ENCODE measurements around the gene ACSL4. TPM values are rescaled to one million over a fixed set of nuclear protein-coding genes. Genes with fewer than 3 reads are reported as not detected.
A peak's percentile ranks its signal among the peaks of the same experiment; 100 is the strongest.

The ACSL4 gene
- total RNA-seq (10 to 100 TPM; 21.4 to 24.3 TPM), polyA plus RNA-seq (1 to 10 TPM; 8.0 to 9.6 TPM)

- ChIA-PET POLR2A (ENCODE audit: partially characterized antibody) (interaction anchor here (0.6 to 2.1 kb wide), 7 partner anchors 9 to 585 kb away, joined by 3 to 7 read pairs (median 4); partner anchors contain the start of genes AMMECR1 and NXT2), CTCF (ENCODE audit: partially characterized antibody) (interaction anchor here (1.3 to 2.8 kb wide), 3 partner anchors 20 to 22 kb away, joined by 3 to 9 read pairs (median 8); no protein-coding TSS in a partner anchor)
- peak within 1 kb of the TSS; percentile 91 to 99 (median 96) for H3K4me3 Mint-ChIP-seq
- H3K27ac ChIP-seq (ENCODE audit: low read depth, low read length) = peak within 1 kb of the TSS; percentile 66
- no peaks in the 10 kb centered on the region for H3K27me3 Mint-ChIP-seq
- H3K36me3 ChIP-seq (ENCODE audit: insufficient read depth, low read length) = no peaks in the 10 kb centered on the region
- H3K36me3 Mint-ChIP-seq = peaks cover 0 to 12% of the 10 kb centered on the region in 2 donors
- H3K4me3 ChIP-seq (ENCODE audit: low read length in 2 of 2) = peak within 1 kb of the TSS; percentile 72 to 78
- intact Hi-C loops (cut with micrococcal nuclease) = loop anchor here (1.0 to 5.0 kb wide), 2 partner anchors 197 to 269 kb away; partner anchors contain the start of genes NXT2 and TMEM164
- peaks cover 25% of the 10 kb centered on the region for H3K4me1 ChIP-seq (ENCODE audit: insufficient read depth, low read length)
- H3K27ac Mint-ChIP-seq = peak within 1 kb of the TSS; percentile 93 to 98 (median 97)
- H3K9me3 ChIP-seq (ENCODE audit: control insufficient read depth in 1 of 2, low read length in 2 of 2) = no peaks in the 10 kb centered on the region
- peak; percentile 83 to 87 (median 85) for DNase-seq
- no peaks in the 10 kb centered on the region for H3K27me3 ChIP-seq (ENCODE audit: insufficient read depth, low read length)
- H3K9me3 Mint-ChIP-seq = no peaks in the 10 kb centered on the region
- peaks cover 14 to 44% (median 27%) of the 10 kb centered on the region in 4 donors for H3K4me1 Mint-ChIP-seq
Observed at GRCh38 chrX:109732807-109733612, at the start of gene ACSL4. TSS of gene ACSL4 (minus strand) at chrX:109733257. CDS start at chrX:109683363, 49,894 bp downstream.

- intact Hi-C loops (cut with micrococcal nuclease) = no loop called here
- Histone ChIP-seq H3K9me3 (ENCODE audit: control insufficient read depth in 1 of 2, low read length in 2 of 2) (no peaks in the 10 kb centered on the region), H3K4me1 (ENCODE audit: insufficient read depth, low read length) (no peaks in the 10 kb centered on the region), H3K36me3 (ENCODE audit: insufficient read depth, low read length) (no peaks in the 10 kb centered on the region), H3K4me3 (ENCODE audit: low read length in 2 of 2) (no peak overlapping the region), H3K27ac (ENCODE audit: low read depth, low read length) (no peak overlapping the region), H3K27me3 (ENCODE audit: insufficient read depth, low read length) (no peaks in the 10 kb centered on the region)
- H3K9me3 Mint-ChIP-seq = peaks cover 0 to 1% (median 0%) of the 10 kb centered on the region in 8 donors
- no peak overlapping the region for H3K27ac Mint-ChIP-seq
- H3K4me3 Mint-ChIP-seq = no peak overlapping the region
- peaks cover 2 to 6% (median 3%) of the 10 kb centered on the region in 4 donors for H3K4me1 Mint-ChIP-seq
- no peaks in the 10 kb centered on the region for H3K27me3 Mint-ChIP-seq
- no peaks in the 10 kb centered on the region for H3K36me3 Mint-ChIP-seq
- no peak for DNase-seq
- ChIA-PET CTCF (ENCODE audit: partially characterized antibody) (no interaction called here), POLR2A (ENCODE audit: partially characterized antibody) (no interaction called here)
Observed at GRCh38 chrX:109777749-109778148, 44.7 kb upstream of the ACSL4 start.

- Histone ChIP-seq H3K36me3 (ENCODE audit: insufficient read depth, low read length) (no peaks in the 10 kb centered on the region), H3K27ac (ENCODE audit: low read depth, low read length) (no peak overlapping the region), H3K4me1 (ENCODE audit: insufficient read depth, low read length) (no peaks in the 10 kb centered on the region), H3K27me3 (ENCODE audit: insufficient read depth, low read length) (no peaks in the 10 kb centered on the region), H3K9me3 (ENCODE audit: control insufficient read depth in 1 of 2, low read length in 2 of 2) (no peaks in the 10 kb centered on the region), H3K4me3 (ENCODE audit: low read length in 2 of 2) (no peak overlapping the region)
- DNase-seq = no peak
- H3K27me3 Mint-ChIP-seq = no peaks in the 10 kb centered on the region
- no peak overlapping the region for H3K27ac Mint-ChIP-seq
- no peak overlapping the region for H3K4me3 Mint-ChIP-seq
- POLR2A ChIA-PET (ENCODE audit: partially characterized antibody) = no interaction called here
- intact Hi-C loops (cut with micrococcal nuclease) = no loop called here
- CTCF ChIA-PET (ENCODE audit: partially characterized antibody) = no interaction called here
- H3K36me3 Mint-ChIP-seq = no peaks in the 10 kb centered on the region
- peaks cover 0 to 1% (median 0%) of the 10 kb centered on the region in 8 donors for H3K9me3 Mint-ChIP-seq
- no peaks in the 10 kb centered on the region for H3K4me1 Mint-ChIP-seq
Observed at GRCh38 chrX:109776986-109777385, 43.9 kb upstream of the ACSL4 start.

- Histone ChIP-seq H3K36me3 (ENCODE audit: insufficient read depth, low read length) (no peaks in the 10 kb centered on the region), H3K4me3 (ENCODE audit: low read length in 2 of 2) (no peak overlapping the region), H3K27ac (ENCODE audit: low read depth, low read length) (no peak overlapping the region), H3K9me3 (ENCODE audit: control insufficient read depth in 1 of 2, low read length in 2 of 2) (no peaks in the 10 kb centered on the region), H3K4me1 (ENCODE audit: insufficient read depth, low read length) (no peaks in the 10 kb centered on the region), H3K27me3 (ENCODE audit: insufficient read depth, low read length) (no peaks in the 10 kb centered on the region)
- intact Hi-C loops (cut with micrococcal nuclease) = no loop called here
- Mint-ChIP-seq H3K9me3 (peaks cover 0 to 1% (median 0%) of the 10 kb centered on the region in 8 donors), H3K27me3 (no peaks in the 10 kb centered on the region), H3K27ac (no peak overlapping the region), H3K36me3 (no peaks in the 10 kb centered on the region), H3K4me1 (no peaks in the 10 kb centered on the region), H3K4me3 (no peak overlapping the region)
- POLR2A ChIA-PET (ENCODE audit: partially characterized antibody) = no interaction called here
- DNase-seq = no peak
- CTCF ChIA-PET (ENCODE audit: partially characterized antibody) = no interaction called here
Observed at GRCh38 chrX:109776432-109776831, 43.4 kb upstream of the ACSL4 start.

GRCh38 chrX:109775386-109775785, 42.3 kb upstream of the ACSL4 start:
- POLR2A ChIA-PET (ENCODE audit: partially characterized antibody) = no interaction called here
- Mint-ChIP-seq H3K36me3 (no peaks in the 10 kb centered on the region), H3K27me3 (no peaks in the 10 kb centered on the region), H3K4me1 (no peaks in the 10 kb centered on the region), H3K4me3 (no peak overlapping the region), H3K9me3 (peaks cover 0 to 3% (median 0%) of the 10 kb centered on the region in 8 donors), H3K27ac (no peak overlapping the region)
- Histone ChIP-seq H3K9me3 (ENCODE audit: control insufficient read depth in 1 of 2, low read length in 2 of 2) (no peaks in the 10 kb centered on the region), H3K27me3 (ENCODE audit: insufficient read depth, low read length) (no peaks in the 10 kb centered on the region), H3K36me3 (ENCODE audit: insufficient read depth, low read length) (no peaks in the 10 kb centered on the region), H3K27ac (ENCODE audit: low read depth, low read length) (no peak overlapping the region), H3K4me3 (ENCODE audit: low read length in 2 of 2) (no peak overlapping the region), H3K4me1 (ENCODE audit: insufficient read depth, low read length) (no peaks in the 10 kb centered on the region)
- intact Hi-C loops (cut with micrococcal nuclease) = no loop called here
- CTCF ChIA-PET (ENCODE audit: partially characterized antibody) = no interaction called here
- DNase-seq = no peak

GRCh38 chrX:109774706-109775105, 41.6 kb upstream of the ACSL4 start:
- ChIA-PET CTCF (ENCODE audit: partially characterized antibody) (no interaction called here), POLR2A (ENCODE audit: partially characterized antibody) (no interaction called here)
- Mint-ChIP-seq H3K36me3 (no peaks in the 10 kb centered on the region), H3K4me3 (no peak overlapping the region), H3K4me1 (no peaks in the 10 kb centered on the region), H3K9me3 (peaks cover 0 to 10% (median under 1%) of the 10 kb centered on the region in 8 donors), H3K27me3 (no peaks in the 10 kb centered on the region), H3K27ac (no peak overlapping the region)
- intact Hi-C loops (cut with micrococcal nuclease) = no loop called here
- no peaks in the 10 kb centered on the region for H3K27me3 ChIP-seq (ENCODE audit: insufficient read depth, low read length)
- no peaks in the 10 kb centered on the region for H3K36me3 ChIP-seq (ENCODE audit: insufficient read depth, low read length)
- DNase-seq = no peak
- no peak overlapping the region for H3K27ac ChIP-seq (ENCODE audit: low read depth, low read length)
- H3K4me1 ChIP-seq (ENCODE audit: insufficient read depth, low read length) = no peaks in the 10 kb centered on the region
- no peaks in the 10 kb centered on the region for H3K9me3 ChIP-seq (ENCODE audit: control insufficient read depth in 1 of 2, low read length in 2 of 2)
- no peak overlapping the region for H3K4me3 ChIP-seq (ENCODE audit: low read length in 2 of 2)

- DNase-seq = no peak
- Mint-ChIP-seq H3K27ac (no peak overlapping the region), H3K4me3 (no peak overlapping the region), H3K27me3 (no peaks in the 10 kb centered on the region), H3K36me3 (no peaks in the 10 kb centered on the region), H3K9me3 (peaks cover 0 to 14% (median under 1%) of the 10 kb centered on the region in 8 donors), H3K4me1 (no peaks in the 10 kb centered on the region)
- intact Hi-C loops (cut with micrococcal nuclease) = no loop called here
- Histone ChIP-seq H3K9me3 (ENCODE audit: control insufficient read depth in 1 of 2, low read length in 2 of 2) (no peaks in the 10 kb centered on the region), H3K4me3 (ENCODE audit: low read length in 2 of 2) (no peak overlapping the region), H3K4me1 (ENCODE audit: insufficient read depth, low read length) (no peaks in the 10 kb centered on the region), H3K27ac (ENCODE audit: low read depth, low read length) (no peak overlapping the region), H3K36me3 (ENCODE audit: insufficient read depth, low read length) (no peaks in the 10 kb centered on the region), H3K27me3 (ENCODE audit: insufficient read depth, low read length) (no peaks in the 10 kb centered on the region)
- POLR2A ChIA-PET (ENCODE audit: partially characterized antibody) = no interaction called here
- CTCF ChIA-PET (ENCODE audit: partially characterized antibody) = no interaction called here
Observed at GRCh38 chrX:109774136-109774535, 41.1 kb upstream of the ACSL4 start.

Measured in CD4-positive, alpha-beta memory T cell (primary cell).